ENCODE data around the gene POU5F1.
A peak's percentile ranks its signal among the peaks of the same experiment; 100 is the strongest.
"Not testable (repeated sequence)": the region's sequence is repeated elsewhere in the genome, so short reads cannot be mapped to it uniquely, and the experiment has no call there.

The POU5F1 gene

DNA sequence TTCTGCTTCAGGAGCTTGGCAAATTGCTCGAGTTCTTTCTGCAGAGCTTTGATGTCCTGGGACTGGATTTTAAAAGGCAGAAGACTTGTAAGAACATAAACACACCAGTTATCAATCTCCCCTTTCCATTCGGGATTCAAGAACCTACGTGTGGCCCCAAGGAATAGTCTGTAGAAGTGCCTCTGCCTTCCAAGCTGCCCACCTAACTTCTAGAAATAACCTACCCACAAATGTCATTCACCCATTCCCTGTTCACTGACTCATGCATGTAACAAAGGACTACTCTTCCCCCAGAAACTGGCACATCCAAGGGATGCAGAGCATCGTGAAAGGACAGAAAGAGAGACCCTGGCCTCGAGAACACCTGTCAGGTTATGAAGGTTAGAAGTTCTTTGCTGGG, 4.5 kb downstream of the POU5F1 start:
- DNase-seq (ENCODE audit: low read depth): no peak

DNA sequence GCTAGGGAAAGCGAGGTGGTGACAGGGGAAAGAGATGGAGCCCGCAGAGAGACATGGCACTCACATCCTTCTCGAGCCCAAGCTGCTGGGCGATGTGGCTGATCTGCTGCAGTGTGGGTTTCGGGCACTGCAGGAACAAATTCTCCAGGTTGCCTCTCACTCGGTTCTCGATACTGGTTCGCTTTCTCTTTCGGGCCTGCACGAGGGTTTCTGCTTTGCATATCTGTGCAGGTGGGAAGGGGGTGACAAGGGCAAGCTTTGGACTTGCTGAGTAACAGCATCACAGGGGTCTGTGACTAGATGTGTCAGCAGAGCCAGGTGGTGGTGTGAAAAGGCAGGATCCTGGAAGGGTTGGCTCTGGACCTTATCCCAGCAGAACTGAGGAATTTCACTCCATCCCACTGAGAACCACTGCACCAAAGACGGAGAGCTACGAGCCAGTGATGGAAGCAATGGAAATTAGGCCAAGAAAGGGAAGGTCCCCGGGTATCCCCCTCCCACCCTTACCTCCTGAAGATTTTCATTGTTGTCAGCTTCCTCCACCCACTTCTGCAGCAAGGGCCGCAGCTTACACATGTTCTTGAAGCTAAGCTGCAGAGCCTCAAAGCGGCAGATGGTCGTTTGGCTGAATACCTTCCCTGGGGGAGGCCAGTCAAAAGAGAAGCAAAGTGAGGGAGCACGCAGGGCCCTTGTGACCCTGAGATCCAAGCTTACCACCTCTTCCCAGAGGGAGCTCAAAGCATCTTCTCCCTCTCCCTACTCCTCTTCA, 5.2 kb downstream of the POU5F1 start:
- DNase-seq (ENCODE audit: low read depth): not testable (repeated sequence)

DNA sequence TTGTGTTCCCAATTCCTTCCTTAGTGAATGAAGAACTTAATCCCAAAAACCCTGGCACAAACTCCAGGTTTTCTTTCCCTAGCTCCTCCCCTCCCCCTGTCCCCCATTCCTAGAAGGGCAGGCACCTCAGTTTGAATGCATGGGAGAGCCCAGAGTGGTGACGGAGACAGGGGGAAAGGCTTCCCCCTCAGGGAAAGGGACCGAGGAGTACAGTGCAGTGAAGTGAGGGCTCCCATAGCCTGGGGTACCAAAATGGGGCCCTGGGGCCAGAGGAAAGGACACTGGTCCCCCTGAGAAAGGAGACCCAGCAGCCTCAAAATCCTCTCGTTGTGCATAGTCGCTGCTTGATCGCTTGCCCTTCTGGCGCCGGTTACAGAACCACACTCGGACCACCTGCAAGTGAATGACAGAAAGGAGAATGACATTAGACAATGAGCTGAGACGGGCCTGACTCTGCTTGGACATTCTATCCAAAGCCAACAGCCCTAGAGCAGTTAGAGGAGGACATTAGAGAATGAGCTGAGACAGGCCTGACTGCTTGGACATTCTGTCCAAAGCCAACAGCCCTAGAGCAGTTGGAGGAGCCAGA, 5.9 kb downstream of the POU5F1 start:
- DNase-seq (ENCODE audit: low read depth): not testable (repeated sequence)

DNA sequence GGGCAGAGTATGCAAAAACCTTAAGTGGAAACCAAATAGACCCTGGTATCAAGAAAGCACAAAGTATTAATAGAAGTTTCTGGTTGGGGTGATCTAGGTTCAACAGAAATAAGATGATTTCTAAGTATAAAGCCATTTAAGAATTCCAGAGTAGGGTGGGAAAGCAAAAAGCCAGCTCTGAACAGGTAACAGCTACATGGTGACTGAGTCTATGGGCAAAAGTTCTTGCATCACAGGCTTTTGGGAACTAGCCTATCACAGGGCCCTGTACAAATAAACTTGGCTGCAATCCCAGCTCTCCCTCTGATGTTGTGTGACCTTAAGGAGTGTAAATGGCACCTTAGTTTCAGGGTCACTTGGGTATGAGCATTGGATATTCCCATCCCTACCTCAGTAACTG, 6.6 kb downstream of the POU5F1 start:
- DNase-seq (ENCODE audit: low read depth): no peak

DNA sequence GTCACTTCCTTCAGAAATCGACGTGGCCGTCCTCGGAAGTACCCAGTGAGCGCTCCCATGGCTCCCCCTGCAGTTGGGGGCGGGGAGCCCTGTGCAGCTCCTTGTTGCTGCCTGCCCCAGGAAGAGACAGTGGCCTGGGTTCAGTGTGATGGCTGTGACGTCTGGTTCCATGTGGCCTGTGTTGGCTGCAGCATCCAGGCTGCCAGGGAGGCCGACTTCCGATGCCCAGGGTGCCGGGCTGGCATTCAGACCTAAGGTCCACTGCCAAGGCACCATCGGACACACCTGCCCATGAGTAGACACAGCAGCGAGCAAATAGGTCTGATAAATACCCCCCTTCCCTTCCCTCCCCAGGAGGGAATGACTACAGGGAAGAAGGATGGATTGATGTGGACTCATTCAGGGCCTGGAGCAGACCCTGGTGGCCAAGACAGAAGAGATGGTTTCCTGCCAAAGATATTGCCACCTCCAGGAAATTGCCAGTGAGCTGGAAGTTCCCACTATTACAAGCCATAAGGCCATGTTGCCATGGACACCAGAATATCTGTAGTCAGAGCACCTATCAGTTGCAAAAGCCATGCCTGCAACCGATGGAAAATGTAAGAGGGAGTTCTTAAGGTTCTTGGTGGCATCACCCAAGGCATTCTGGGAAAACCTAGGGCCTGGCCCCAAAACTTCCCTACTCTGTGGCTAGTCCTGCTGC, 7.9 kb downstream of the POU5F1 start:
- DNase-seq (ENCODE audit: low read depth): no peak

DNA sequence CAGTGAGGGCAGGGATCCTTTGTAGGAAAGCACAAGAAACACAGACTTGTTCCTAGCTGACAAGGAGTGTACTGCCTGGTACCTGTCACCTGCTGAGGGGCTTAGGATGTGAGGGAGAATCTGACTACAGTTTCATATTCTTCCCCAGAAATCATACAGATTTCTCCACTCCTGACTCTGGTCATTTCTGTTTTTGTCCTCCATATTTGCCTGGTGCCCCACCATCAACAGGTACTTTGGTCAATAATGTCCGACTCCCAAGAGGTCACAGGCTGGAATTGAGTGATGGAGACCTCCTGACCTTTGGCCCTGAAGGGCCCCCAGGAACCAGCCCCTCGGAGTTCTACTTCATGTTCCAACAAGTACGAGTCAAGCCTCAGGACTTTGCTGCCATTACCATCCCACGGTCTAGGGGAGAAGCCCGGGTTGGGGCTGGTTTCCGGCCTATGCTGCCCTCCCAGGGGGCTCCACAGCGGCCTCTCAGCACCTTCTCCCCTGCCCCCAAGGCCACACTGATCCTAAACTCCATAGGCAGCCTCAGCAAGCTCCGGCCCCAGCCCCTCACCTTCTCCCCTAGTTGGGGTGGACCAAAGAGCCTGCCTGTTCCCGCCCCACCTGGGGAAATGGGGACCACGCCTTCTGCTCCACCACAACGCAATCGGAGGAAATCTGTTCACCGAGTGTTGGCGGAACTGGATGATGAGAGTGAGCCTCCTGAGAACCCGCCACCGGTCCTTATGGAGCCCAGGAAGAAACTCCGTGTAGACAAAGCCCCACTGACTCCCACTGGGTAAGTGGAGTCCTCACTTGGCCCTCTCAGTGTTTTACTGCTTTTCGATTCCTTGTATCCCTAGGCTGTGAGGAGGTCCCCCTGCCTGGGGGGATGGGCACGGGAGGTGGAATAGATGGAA, 9.0 kb downstream of the POU5F1 start:
- no peak for DNase-seq (ENCODE audit: low read depth)

DNA sequence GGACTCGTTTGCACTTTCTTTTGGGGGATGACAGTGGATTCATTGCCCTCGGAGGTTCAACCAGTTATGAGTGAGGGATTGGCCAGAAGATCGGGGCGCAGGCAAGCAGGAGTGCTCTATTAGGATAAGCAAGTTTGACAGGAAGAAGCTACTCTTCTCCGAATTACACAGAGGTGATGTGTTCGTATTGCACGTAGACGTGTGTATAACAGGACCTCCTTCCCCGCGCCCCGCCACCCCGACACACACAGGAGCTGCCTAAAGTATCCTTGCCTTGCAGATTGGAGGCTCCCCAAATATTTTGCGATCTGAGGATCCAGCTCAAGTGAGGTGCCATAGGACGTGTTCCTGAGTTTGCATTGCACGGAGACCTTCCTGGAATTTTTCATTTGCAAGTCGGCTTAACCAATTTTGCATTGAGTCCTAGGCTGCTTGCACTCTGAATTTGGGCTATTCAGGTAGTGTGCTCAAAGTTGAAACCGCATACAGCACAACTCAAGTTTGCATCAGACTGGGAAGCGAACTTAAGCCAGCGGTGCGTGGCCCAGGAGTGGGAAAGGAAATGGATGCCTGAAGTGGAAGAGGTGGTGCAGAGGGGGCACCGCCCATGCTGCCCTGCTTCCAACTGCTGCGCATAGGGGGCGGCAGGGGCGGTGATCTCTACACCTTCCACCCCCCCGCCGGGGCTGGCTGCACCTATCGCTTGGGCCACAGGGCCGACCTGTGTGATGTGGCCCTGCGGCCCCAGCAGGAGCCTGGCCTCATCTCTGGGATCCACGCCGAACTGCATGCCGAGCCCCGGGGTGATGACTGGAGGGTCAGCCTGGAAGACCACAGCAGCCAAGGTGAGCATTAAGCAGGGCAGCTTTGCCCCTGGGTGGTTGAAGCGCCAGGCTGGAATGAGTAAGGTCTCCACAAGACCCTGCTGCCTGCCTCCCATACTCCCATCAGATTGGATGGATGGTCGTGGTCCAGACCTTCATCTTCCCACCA, 11.3 kb downstream of the POU5F1 start:
- no peak for DNase-seq (ENCODE audit: low read depth)

DNA sequence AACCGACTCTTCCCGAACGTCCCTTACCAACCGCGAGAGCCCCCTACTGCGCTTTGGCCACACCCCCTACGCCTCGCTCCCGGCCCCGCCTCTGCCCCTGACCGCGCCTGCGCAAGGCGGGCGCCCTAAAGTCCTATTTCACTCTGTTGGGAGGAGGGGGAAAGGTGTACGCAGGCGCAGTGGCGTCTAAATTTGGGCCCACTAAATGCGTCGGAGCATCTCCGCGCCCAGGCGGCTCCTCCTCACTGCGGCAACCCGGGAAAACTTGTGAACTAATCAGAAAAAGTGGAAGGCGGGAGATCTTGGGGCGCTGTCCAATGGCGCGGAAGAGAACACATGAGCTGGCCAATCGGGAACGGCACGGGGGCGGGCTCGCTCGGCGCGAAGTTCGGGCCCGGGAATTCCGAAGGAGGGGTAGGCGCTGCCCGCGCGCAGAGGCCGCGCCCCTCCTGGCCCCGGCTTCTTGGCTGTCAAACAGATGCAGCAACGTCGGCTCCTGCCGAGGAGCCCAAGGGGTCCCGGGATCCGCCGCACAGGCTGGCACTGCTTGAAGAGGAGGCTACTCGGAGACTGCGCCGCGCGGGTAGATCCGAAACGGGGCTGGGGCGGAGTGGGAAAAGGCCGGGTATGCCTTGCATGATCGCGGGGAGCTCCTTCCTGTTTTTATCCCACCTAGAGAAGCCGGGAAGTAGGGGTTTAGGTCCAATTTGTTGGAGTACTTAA, 12.2 kb downstream of the POU5F1 start, which contains the start of gene TCF19:
TCF19 (plus strand) TSS at position 450 of the 723 bp plus-strand sequence. CDS start 881 bp downstream, outside the sequence.
- peak; percentile 95 for DNase-seq (ENCODE audit: low read depth)

DNA sequence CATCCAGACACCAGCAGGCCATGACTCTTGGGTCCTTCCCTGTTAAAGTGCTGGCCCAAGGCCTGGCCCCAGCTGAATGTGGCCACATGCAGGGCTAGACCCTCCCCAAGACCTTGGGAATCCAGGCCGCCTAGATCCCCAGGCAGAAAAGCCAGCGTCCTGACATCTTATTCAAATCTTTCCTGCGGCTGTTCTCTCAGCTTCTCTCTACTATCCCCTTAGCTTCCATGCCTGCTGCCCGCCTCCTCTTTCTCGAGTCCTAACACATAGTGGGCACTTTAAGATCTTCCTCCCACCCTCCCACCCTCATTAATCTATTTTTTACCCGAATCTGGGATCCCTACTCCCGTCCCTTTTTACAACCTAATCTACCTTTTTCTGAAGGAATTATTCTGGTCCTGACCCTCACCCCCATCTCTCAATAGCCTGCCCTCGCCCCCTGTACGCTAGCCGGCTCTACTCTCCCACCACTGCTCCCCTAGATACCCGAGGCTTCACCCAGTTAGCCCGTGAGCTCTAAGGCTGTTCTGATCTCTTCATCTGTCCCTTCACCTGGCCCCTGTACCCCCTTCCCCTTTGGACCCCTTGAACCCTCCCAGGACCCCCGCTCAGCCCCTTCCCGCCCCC, 12.9 kb downstream of the POU5F1 start, which contains the start of gene CCHCR1:
CCHCR1 (minus strand) TSS at position 290 of the 627 bp plus-strand sequence; CDS start at position 88, 202 bp downstream.
- DNase-seq (ENCODE audit: low read depth): no peak

DNA sequence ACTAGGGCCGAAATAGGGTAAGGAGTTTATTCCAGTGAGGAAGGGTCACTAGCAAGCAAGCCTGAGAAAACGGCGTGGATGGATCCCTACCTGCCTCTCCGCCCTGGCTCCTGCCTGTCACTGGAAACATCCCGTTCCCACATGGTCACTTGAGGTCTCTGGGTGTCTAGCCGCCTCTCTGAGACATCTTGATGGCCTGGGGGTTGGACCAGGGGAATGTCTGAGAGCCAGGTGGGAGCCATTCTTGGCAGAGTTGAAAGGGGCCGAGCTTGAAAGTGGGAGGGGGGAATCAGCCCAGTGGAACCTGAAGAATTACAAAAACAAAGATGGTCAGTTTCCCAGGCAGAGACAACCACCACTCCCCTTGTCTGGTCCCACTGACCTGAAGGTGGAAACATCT, 13.8 kb downstream of the POU5F1 start:
- no peak for DNase-seq (ENCODE audit: low read depth)

DNA sequence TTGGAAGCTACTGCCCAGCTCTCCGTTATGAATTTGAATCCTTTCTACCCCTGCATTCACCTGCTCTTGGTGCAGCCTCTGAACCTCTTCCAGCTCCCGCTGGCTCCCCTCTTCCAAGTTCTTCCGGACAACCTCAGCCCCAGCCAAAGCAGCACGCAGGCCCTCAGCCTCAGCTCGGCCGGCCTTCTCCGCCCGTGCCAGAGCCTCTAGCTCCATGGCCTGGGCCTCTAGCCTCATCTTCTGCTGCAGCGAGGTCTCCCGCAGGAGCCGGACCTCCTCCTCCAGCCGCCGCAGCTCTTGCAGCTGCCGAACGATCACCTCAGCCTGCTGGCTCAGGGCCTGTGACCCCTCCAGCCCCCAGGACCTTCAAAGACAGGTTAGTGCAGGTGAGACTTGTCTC, 16.0 kb downstream of the POU5F1 start:
- DNase-seq (ENCODE audit: low read depth): no peak

DNA sequence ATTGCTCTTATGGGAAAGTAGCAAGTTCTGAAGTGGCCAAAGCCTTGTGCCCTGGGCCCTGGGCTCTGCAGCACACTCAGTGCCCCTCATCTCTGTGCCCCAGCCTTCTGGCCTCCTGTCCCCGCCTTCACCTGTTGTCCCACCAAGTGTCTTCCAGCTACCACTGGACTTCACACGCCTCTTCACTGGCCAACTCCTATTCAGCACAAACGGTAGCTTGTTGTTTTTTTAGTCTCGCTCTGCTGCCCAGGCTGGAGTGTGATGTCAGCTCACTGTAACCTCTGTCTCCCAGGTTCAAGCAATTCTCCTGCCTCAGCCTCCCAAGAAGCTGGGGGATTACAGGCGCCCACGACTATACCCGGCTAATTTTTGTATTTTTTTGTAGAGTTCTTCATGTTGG, 17.7 kb downstream of the POU5F1 start:
- DNase-seq (ENCODE audit: low read depth): no peak

DNA sequence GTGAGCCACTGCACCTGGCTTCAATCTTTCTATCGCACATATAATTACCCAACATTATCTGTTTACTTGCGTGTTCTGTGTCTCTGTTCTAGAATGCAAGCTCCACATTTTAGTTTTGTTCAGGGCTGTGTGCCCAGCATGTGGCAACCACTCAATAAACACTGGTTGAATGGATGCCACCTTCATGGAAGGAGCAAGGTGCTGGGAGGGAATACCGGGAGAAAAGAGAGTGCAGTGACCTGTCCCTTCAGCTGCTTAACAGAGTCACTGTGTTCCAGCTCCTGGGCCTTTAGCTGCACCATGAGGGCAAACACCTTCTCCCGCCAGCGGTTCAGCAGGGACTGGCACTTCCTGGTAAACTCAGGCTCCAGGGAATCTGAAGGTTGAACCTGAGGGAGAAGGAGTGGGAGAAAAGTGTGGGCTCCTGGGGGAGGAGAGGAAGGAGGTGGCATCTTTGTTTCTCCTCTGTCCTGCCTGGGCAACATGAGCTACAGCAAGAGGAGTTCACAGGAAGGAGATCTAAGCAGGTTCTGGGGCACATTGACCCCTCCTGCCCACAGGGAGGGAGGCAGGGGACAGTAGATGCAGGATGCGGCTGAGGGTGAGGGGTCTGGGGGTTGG, 20.5 kb downstream of the POU5F1 start:
- no peak for DNase-seq (ENCODE audit: low read depth)

DNA sequence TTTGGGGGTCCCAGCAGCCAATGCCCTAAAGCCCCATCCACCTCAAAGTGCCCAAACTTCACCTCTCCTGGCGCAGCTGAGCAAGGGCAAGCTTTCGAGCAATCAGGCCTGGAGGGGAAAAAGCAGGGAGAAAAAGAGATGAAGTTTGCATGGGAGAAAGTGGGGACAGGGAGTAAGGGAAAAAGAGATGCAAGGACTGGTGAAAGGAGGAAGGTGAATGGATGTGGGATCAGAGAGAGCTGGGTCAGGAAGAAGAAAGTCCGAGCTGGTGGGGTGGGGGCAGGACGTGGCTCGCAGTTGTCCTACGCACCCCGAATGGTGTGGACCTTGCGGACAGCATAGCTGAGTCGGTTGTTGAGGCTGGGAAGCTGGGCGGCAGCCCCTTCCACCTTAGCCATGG, 25.1 kb downstream of the POU5F1 start:
- DNase-seq (ENCODE audit: low read depth): no peak

DNA sequence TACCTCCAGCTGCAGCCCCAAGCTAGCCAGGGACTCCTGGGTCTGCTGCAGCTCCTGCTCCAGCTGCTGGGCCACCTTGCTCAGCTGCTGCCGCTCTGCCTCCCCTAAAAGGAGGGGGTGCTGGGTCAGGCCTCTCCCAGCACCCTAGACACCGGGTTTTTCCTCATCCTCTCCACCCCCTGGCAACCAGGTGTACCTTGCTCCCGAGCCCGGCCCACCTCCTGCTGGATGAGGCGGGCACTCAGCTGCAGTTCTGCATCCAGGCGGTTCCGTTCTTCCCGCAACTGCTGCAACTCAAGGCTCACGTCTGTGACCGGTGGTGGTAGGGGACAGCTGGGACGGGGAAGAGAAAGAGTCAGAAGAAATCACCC, 25.5 kb downstream of the POU5F1 start:
- DNase-seq (ENCODE audit: low read depth): no peak

DNA sequence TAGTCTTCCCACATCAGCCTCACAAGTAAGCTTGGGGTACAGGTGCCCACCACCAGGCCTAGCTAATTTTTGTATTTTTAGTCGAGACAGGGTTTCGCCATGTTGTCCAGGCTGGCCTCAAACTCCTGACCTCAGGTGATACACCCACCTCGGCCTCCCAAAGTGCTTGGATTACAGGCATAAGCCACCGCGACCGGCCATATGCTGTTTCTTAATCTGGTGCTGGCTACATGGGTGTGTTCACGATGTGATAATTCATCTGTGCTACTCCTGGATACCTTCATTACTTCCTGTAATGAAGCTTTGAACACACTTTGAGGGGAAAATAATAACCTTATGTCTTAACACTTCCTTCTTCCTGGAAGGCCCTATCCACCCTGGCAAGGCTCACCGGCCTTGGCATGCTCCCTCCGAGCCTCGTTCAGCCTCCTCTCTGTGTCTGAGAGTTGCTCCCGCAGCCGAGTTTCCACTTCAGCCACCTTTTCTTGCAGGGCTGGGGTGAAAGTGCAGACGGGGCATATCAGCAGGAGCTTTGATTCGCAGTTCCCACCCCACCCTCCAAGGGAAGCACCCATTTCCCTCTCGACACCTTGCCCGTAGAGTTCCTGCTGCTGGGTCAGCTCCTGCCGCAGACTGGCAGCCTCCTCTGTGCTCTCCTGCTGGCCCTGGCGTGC, 26.0 kb downstream of the POU5F1 start:
- no peak for DNase-seq (ENCODE audit: low read depth)

DNA sequence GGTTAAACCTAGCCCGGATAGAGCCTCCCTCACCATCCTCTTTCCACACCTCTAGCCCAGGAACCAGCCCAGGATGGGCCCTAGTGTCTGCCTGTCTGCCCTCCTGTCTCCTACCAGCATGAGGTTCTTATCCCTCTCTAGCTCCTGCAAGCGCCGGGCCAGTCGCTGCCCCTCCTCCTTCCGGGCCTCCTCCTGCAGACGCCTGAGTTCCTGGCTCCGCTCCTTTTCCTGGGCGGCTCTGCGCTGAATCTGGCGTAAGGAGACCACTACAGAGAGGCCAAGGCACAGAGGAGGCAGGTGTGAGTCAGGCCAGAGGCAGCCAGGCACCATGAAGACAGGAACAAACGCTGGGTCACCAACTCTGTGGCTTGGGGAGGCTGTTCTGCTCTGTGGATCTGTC, 27.3 kb downstream of the POU5F1 start:
- DNase-seq (ENCODE audit: low read depth): peak; percentile 44

DNA sequence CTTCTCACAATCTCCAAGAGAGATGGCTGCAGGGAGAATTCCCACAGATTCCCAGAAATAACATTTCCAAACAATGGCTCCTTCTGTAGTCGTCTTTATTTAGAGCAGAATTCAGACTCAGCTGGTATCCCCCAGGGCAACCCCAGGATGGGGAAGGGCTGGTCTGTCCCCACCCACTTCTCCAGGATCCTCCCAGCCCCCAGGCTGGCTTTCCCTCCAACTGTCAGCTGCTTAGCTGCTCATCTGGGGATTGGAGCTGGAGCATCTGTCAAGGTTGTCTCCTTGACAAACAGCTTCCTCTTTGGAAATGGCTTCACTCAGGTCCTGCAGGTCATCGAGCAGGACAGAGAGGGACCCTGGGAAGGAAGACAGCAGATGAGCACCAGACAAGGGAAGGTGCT, 28.1 kb downstream of the POU5F1 start:
- DNase-seq (ENCODE audit: low read depth): no peak

DNA sequence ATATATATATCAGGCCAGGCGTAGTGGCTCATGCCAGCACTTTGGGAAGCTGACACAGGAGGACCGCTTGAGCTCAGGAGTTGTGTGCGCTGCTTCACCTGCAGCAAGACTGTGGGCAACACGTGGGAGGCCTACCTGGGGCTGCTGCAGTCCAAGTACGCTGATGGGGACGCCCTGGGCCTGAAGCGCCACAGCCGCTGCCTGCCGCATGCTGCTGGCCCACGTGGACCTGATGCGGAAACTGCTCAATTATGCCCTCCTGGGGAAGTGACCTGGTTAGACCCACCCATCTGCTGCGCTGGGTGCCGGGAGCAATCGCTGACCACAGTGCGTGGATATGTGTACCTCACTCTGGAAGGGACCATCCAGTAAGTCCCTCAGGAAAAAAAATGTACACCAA, 29.8 kb downstream of the POU5F1 start:
- DNase-seq (ENCODE audit: low read depth): no peak

Measured in GM04503 (cell line).